Ovary (tissue), 3 donors: Measurements from ENCODE around the gene NRXN2.

ENCODE experiments used
- POLR2A ChIP-seq: fragments of 450-650 bp; IDR thresholded peaks from one replicate; pipeline ENCODE4 v1.6.1; 2017; ENCODE audit warnings: antibody characterized with exemption, mild to moderate bottlenecking, moderate library complexity
- TF ChIP-seq, protein P1 (sequence below), 3 donors: fragments of 450-650 bp in 2 of 3; fragments of 200-600 bp in 1 of 3; IDR thresholded peaks; one replicate each; pipeline versions ENCODE4 v1.5.1 to v1.8.0; 2016 to 2022; ENCODE audit warnings: antibody characterized with exemption in 3 of 3, mild to moderate bottlenecking in 1 of 3
- donor health status: DM: no; HTN: no; CAD: no.

DNA sequence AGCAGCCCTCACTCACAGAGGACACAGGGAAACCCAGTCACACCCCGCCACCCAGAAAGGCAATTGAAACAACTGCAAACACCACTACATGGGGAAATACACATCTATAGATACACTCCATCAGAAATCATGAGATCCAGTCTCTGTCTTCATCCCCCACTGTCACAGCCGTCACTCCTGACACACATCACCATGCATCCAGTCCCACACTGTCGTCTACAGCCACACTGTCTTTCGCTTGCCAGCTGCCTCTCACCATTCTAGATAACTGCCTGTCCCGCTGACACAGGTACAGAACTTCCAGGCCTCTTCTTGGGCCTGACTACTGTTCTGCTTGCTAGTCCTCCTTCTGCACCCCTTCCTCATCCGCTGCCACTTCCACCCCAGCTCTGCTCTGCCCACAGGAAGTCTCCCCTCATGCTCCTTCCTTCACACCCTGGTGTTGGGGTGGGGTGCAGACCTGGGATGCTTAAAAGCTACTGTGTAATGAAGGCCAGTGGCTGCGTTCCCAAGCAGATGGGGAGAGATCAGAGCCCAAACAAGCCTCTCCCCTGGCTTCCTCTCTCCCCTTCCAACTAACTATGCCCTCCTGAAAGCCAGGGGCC is 89.3 kb downstream of the NRXN2 start:
- TF ChIP-seq, protein P1, sequence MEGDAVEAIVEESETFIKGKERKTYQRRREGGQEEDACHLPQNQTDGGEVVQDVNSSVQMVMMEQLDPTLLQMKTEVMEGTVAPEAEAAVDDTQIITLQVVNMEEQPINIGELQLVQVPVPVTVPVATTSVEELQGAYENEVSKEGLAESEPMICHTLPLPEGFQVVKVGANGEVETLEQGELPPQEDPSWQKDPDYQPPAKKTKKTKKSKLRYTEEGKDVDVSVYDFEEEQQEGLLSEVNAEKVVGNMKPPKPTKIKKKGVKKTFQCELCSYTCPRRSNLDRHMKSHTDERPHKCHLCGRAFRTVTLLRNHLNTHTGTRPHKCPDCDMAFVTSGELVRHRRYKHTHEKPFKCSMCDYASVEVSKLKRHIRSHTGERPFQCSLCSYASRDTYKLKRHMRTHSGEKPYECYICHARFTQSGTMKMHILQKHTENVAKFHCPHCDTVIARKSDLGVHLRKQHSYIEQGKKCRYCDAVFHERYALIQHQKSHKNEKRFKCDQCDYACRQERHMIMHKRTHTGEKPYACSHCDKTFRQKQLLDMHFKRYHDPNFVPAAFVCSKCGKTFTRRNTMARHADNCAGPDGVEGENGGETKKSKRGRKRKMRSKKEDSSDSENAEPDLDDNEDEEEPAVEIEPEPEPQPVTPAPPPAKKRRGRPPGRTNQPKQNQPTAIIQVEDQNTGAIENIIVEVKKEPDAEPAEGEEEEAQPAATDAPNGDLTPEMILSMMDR (IDR thresholded peaks at IDR 0.05) = no peak
- no peak for TF ChIP-seq POLR2A
